HG03521 (cell line): ENCODE data around the gene CNNM4.

Experiments
- ATAC-seq: cut with Tn5 transposase; IDR thresholded peaks from one replicate; pipeline ENCODE4 v1.9.1; 2021; ENCODE audit warnings: mild to moderate bottlenecking, moderate library complexity; ENCODE audit not compliant: unreplicated experiment

Gene CNNM4

GRCh38 chr2:96828436-96828835 is 67.7 kb downstream of the CNNM4 start:
- ATAC-seq = no peak

- no peak for ATAC-seq
Measured at GRCh38 chr2:96828874-96829273, 68.2 kb downstream of the CNNM4 start.

- ATAC-seq = no peak
Measured at GRCh38 chr2:96830044-96830562, 69.4 kb downstream of the CNNM4 start.

- ATAC-seq = no peak
Measured at GRCh38 chr2:96831679-96832078, 71.0 kb downstream of the CNNM4 start.

- ATAC-seq = no peak
Measured at GRCh38 chr2:96832408-96832753, 71.7 kb downstream of the CNNM4 start.

GRCh38 chr2:96832754-96833507 is 72.2 kb downstream of the CNNM4 start:
- no peak for ATAC-seq

- no peak for ATAC-seq
Measured at GRCh38 chr2:96835830-96836229, 75.1 kb downstream of the CNNM4 start.

- no peak for ATAC-seq
Measured at GRCh38 chr2:96837575-96837974, 76.9 kb downstream of the CNNM4 start.

- peak; percentile 5 for ATAC-seq
Measured at GRCh38 chr2:96838345-96839292, 77.9 kb downstream of the CNNM4 start.

GRCh38 chr2:96839293-96839874 is 78.7 kb downstream of the CNNM4 start:
- peak; percentile 57 for ATAC-seq

- ATAC-seq = no peak
Measured at GRCh38 chr2:96839875-96840850, 79.5 kb downstream of the CNNM4 start.

- ATAC-seq = no peak
Measured at GRCh38 chr2:96841701-96842495, 81.2 kb downstream of the CNNM4 start.

GRCh38 chr2:96842600-96842999 is 81.9 kb downstream of the CNNM4 start:
- no peak for ATAC-seq

GRCh38 chr2:96843538-96844268 is 83.0 kb downstream of the CNNM4 start, which contains the start of gene ANKRD23:
Gene ANKRD23 (minus strand): TSS chr2:96844021. CDS start chr2:96843992, 29 bp downstream.
- ATAC-seq = no peak

- ATAC-seq = no peak
Measured at GRCh38 chr2:96844405-96844808, 83.7 kb downstream of the CNNM4 start.

- ATAC-seq = no peak
Measured at GRCh38 chr2:96846825-96847224, 86.1 kb downstream of the CNNM4 start.

- no peak for ATAC-seq
Measured at GRCh38 chr2:96847586-96847985, 86.9 kb downstream of the CNNM4 start.

GRCh38 chr2:96848264-96848663 is 87.6 kb downstream of the CNNM4 start:
- ATAC-seq = no peak

GRCh38 chr2:96852667-96853066 is 92.0 kb downstream of the CNNM4 start:
- no peak for ATAC-seq
